GM19467 (cell line): ENCODE results near the gene NID1.
"Not testable (repeated sequence)": the region's sequence is repeated elsewhere in the genome, so short reads cannot be mapped to it uniquely, and the experiment has no call there.

Source experiments
- ATAC-seq: cut with Tn5 transposase; IDR thresholded peaks from one replicate; pipeline ENCODE4 v1.9.1; 2021; ENCODE audit warnings: mild to moderate bottlenecking, moderate library complexity; ENCODE audit not compliant: unreplicated experiment

The NID1 gene

GRCh38 chr1:235971571-235972310 is 93.1 kb downstream of the NID1 start:
- ATAC-seq, result peak; percentile 94

GRCh38 chr1:235971020-235971419 is 93.9 kb downstream of the NID1 start:
- ATAC-seq, result no peak

- ATAC-seq, result no peak
These were observed 96.1 kb downstream of the NID1 start for GRCh38 chr1:235968831-235969230.

GRCh38 chr1:235966134-235966533 is 98.8 kb downstream of the NID1 start:
- not testable (repeated sequence) for ATAC-seq

GRCh38 chr1:235960809-235961208 is 104.1 kb downstream of the NID1 start:
- ATAC-seq, result no peak

- ATAC-seq, result no peak
These were observed 106.9 kb downstream of the NID1 start for GRCh38 chr1:235958021-235958420.

GRCh38 chr1:235955777-235956176 is 109.1 kb downstream of the NID1 start:
- ATAC-seq, result no peak

GRCh38 chr1:235954306-235955283 is 110.3 kb downstream of the NID1 start:
- peak; percentile 99 for ATAC-seq

- ATAC-seq, result no peak
These were observed 111.1 kb downstream of the NID1 start for GRCh38 chr1:235953801-235954200.

- ATAC-seq, result no peak
These were observed 111.8 kb downstream of the NID1 start for GRCh38 chr1:235952950-235953615.

- no peak for ATAC-seq
These were observed 113.2 kb downstream of the NID1 start for GRCh38 chr1:235951661-235952060.

GRCh38 chr1:235950318-235950717 is 114.6 kb downstream of the NID1 start:
- no peak for ATAC-seq

GRCh38 chr1:235948774-235949427 is 116.0 kb downstream of the NID1 start:
- no peak for ATAC-seq

GRCh38 chr1:235947989-235948388 is 116.9 kb downstream of the NID1 start:
- ATAC-seq, result no peak

- peak; percentile 44 for ATAC-seq
These were observed 118.3 kb downstream of the NID1 start for GRCh38 chr1:235946571-235946981.

GRCh38 chr1:235945775-235946570 is 118.9 kb downstream of the NID1 start:
- ATAC-seq, result peak; percentile 36

- no peak for ATAC-seq
These were observed 121.2 kb downstream of the NID1 start for GRCh38 chr1:235943581-235944114.

- ATAC-seq, result no peak
These were observed 121.8 kb downstream of the NID1 start for GRCh38 chr1:235942979-235943575.

GRCh38 chr1:235942625-235942934 is 122.3 kb downstream of the NID1 start:
- no peak for ATAC-seq
